Osteoblast (primary cell): Measurements from ENCODE around the gene CNTNAP4. TPM values are rescaled to one million over a fixed set of nuclear protein-coding genes. Genes with fewer than 3 reads are reported as not detected.

Source experiments
- DNase-seq: peaks from one replicate; pipeline ENCODE4 v3.0.0; 2011; ENCODE audit warnings: low spot score, mixed read lengths; ENCODE audit not compliant: insufficient read length; ENCODE audit errors: missing footprints
- H2AFZ ChIP-seq: 2 replicates; pipeline ENCODE4 v1.6.0; 2011; ENCODE audit warnings: mild to moderate bottlenecking, low read length
- H3K27ac ChIP-seq: 2 replicates; pipeline ENCODE4 v1.5.1; 2011; ENCODE audit warnings: mild to moderate bottlenecking, low read depth, low read length, moderate library complexity
- H3K27me3 ChIP-seq: 2 replicates; pipeline ENCODE4 v1.6.0; 2012; ENCODE audit warnings: mild to moderate bottlenecking, control low read depth, inconsistent platforms, low read length, moderate library complexity; ENCODE audit not compliant: insufficient read depth
- H3K36me3 ChIP-seq: 2 replicates; pipeline ENCODE4 v1.5.1; 2011; ENCODE audit warnings: mild to moderate bottlenecking, low read length, control low read depth, moderate library complexity; ENCODE audit not compliant: insufficient read depth
- H3K4me1 ChIP-seq: 2 replicates; pipeline ENCODE4 v1.5.1; 2011; ENCODE audit warnings: mild to moderate bottlenecking, low read length, control low read depth, moderate library complexity; ENCODE audit not compliant: insufficient read depth
- H3K4me2 ChIP-seq: 2 replicates; pipeline ENCODE4 v1.6.0; 2011; ENCODE audit warnings: mild to moderate bottlenecking, low read length; ENCODE audit not compliant: insufficient read depth
- H3K4me3 ChIP-seq: fragments of 200-600 bp; sonication (generic); 3 replicates; pipeline ENCODE4 v1.5.1; 2012; ENCODE audit warnings: mild to moderate bottlenecking, low read length, inconsistent platforms; ENCODE audit not compliant: insufficient read depth
- H3K79me2 ChIP-seq: 2 replicates; pipeline ENCODE4 v1.6.0; 2012; ENCODE audit warnings: mild to moderate bottlenecking, low read length, control low read depth, inconsistent platforms; ENCODE audit not compliant: insufficient read depth
- H3K9me3 ChIP-seq: 2 replicates; pipeline ENCODE4 v1.5.1; 2011; ENCODE audit warnings: low read depth, low read length, control low read depth
- H4K20me1 ChIP-seq: 2 replicates; pipeline ENCODE4 v1.6.0; 2012; ENCODE audit warnings: mild to moderate bottlenecking, low read length, control low read depth; ENCODE audit not compliant: insufficient read depth
- total RNA-seq: library from RNA; depleted of rRNA; stranded (reverse); fragments of >200 nt; gene quantifications from 2 replicates; pipeline ENCODE4 v1.2.3, GENCODE V29; 2012
- TF ChIP-seq, protein P1 (sequence below): IDR thresholded peaks from 2 replicates; pipeline ENCODE4 v1.5.1; 2011; ENCODE audit warnings: mild to moderate bottlenecking, low read depth, low read length, moderate library complexity; ENCODE audit errors: extremely low read depth

The CNTNAP4 gene
- total RNA-seq, 1 donor: under 0.01 TPM

GRCh38 chr16:76445815-76446214 lies 168.6 kb downstream of the CNTNAP4 start:
- Histone ChIP-seq H3K27ac (no peak overlapping the region), H3K9me3 (no peaks in the 10 kb centered on the region), H3K4me1 (no peaks in the 10 kb centered on the region), H3K27me3 (no peaks in the 10 kb centered on the region), H2AFZ (no peak overlapping the region), H4K20me1 (no peaks in the 10 kb centered on the region), H3K79me2 (no peaks in the 10 kb centered on the region), H3K4me3 (no peak overlapping the region), H3K4me2 (no peak overlapping the region), H3K36me3 (no peaks in the 10 kb centered on the region)
- TF ChIP-seq, protein P1, sequence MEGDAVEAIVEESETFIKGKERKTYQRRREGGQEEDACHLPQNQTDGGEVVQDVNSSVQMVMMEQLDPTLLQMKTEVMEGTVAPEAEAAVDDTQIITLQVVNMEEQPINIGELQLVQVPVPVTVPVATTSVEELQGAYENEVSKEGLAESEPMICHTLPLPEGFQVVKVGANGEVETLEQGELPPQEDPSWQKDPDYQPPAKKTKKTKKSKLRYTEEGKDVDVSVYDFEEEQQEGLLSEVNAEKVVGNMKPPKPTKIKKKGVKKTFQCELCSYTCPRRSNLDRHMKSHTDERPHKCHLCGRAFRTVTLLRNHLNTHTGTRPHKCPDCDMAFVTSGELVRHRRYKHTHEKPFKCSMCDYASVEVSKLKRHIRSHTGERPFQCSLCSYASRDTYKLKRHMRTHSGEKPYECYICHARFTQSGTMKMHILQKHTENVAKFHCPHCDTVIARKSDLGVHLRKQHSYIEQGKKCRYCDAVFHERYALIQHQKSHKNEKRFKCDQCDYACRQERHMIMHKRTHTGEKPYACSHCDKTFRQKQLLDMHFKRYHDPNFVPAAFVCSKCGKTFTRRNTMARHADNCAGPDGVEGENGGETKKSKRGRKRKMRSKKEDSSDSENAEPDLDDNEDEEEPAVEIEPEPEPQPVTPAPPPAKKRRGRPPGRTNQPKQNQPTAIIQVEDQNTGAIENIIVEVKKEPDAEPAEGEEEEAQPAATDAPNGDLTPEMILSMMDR: no peak
- DNase-seq: no peak

DNA sequence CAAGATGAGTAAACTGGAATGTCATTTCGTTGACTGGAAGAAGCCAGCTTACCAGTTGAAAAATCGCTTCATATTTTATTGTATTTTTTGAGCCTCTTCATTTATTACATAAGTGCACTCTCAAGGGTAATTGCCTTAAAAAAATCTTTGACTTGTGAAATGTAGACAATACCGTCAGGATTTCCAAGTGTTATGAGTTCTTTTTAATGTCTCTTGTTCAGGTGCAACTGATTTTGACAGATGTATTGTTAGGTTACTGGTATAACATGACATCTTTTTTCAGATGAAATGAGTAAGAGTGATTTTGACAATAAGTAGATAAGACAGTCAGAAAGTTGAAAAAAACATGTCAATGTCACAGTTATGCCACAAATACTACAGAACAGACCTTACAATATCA lies 169.1 kb downstream of the CNTNAP4 start:
- no peaks in the 10 kb centered on the region for H4K20me1 ChIP-seq

GRCh38 chr16:76450890-76451289 lies 173.7 kb downstream of the CNTNAP4 start:
- TF ChIP-seq, protein P1: no peak

More for the DNA sequence above, 169.1 kb downstream of the CNTNAP4 start:
- TF ChIP-seq, protein P1: no peak
- Histone ChIP-seq H3K27me3 (no peaks in the 10 kb centered on the region), H2AFZ (no peak overlapping the region), H3K4me1 (no peaks in the 10 kb centered on the region), H3K4me3 (no peak overlapping the region), H3K4me2 (no peak overlapping the region), H3K36me3 (no peaks in the 10 kb centered on the region), H3K9me3 (no peaks in the 10 kb centered on the region), H3K27ac (no peak overlapping the region), H3K79me2 (no peaks in the 10 kb centered on the region)
- DNase-seq: no peak

GRCh38 chr16:76455257-76455656 lies 178.1 kb downstream of the CNTNAP4 start:
- H3K27ac ChIP-seq: no peak overlapping the region
- no peak for DNase-seq
- no peaks in the 10 kb centered on the region for H3K36me3 ChIP-seq
- no peaks in the 10 kb centered on the region for H3K79me2 ChIP-seq
- H3K4me3 ChIP-seq: no peak overlapping the region
- H3K4me2 ChIP-seq: no peak overlapping the region
- no peaks in the 10 kb centered on the region for H3K27me3 ChIP-seq
- no peaks in the 10 kb centered on the region for H4K20me1 ChIP-seq
- H3K9me3 ChIP-seq: no peaks in the 10 kb centered on the region
- no peaks in the 10 kb centered on the region for H3K4me1 ChIP-seq
- TF ChIP-seq, protein P1: no peak
- no peak overlapping the region for H2AFZ ChIP-seq

More at GRCh38 chr16:76450890-76451289, 173.7 kb downstream of the CNTNAP4 start:
- no peak for DNase-seq
- no peaks in the 10 kb centered on the region for H3K27me3 ChIP-seq
- H3K4me2 ChIP-seq: no peak overlapping the region
- H3K36me3 ChIP-seq: no peaks in the 10 kb centered on the region
- H2AFZ ChIP-seq: no peak overlapping the region
- no peaks in the 10 kb centered on the region for H3K9me3 ChIP-seq
- H3K79me2 ChIP-seq: no peaks in the 10 kb centered on the region
- no peaks in the 10 kb centered on the region for H3K4me1 ChIP-seq
- no peaks in the 10 kb centered on the region for H4K20me1 ChIP-seq
- no peak overlapping the region for H3K27ac ChIP-seq
- no peak overlapping the region for H3K4me3 ChIP-seq
